H1 (cell line): ENCODE measurements around the gene POLR3H. TPM values are rescaled to one million over a fixed set of nuclear protein-coding genes. Genes with fewer than 3 reads are reported as not detected.

Experiments used
- CTCF ChIA-PET: fragments of 300-600 bp; sonication (Branson Sonifier 250); formaldehyde crosslinking; loops from one replicate; lab custom pipeline; 2021; ENCODE audit not compliant: partially characterized antibody; lab: Charles Lee
- POLR2A ChIA-PET: fragments of 300-600 bp; sonication (Branson Sonifier 250); formaldehyde crosslinking; loops from one replicate; lab custom pipeline; 2021; ENCODE audit warnings: inconsistent platforms; ENCODE audit not compliant: partially characterized antibody; lab: Charles Lee
- DNase-seq, 2 experiments: peaks; one replicate each; pipeline versions ENCODE4 v3.0.0 to v3.0.0-alpha.2; 2010 to 2022; ENCODE audit warnings: low spot score in 2 of 2, low read depth in 1 of 2, mixed read lengths in 1 of 2
- FAIRE-seq: peaks from 2 replicates; lab custom pipeline; 2011; peaks lifted over from hg19 to GRCh38; lab: Jason Lieb, UNC
- H2AFZ ChIP-seq: 2 replicates; pipeline ENCODE4 v1.8.1; 2012; ENCODE audit warnings: low read length, inconsistent platforms
- H2AK5ac ChIP-seq: 2 replicates; pipeline ENCODE4 v1.6.1; 2013; ENCODE audit warnings: low read depth, low read length
- H2BK120ac ChIP-seq: replicated peaks from 2 replicates; pipeline ENCODE3; 2013; ENCODE audit warnings: low read depth, low read length, inconsistent platforms
- H2BK12ac ChIP-seq: 2 replicates; pipeline ENCODE4 v1.6.1; 2013; ENCODE audit warnings: low read depth, low read length
- H2BK15ac ChIP-seq: 2 replicates; pipeline ENCODE4 v1.6.1; 2013; ENCODE audit warnings: low read length
- H2BK20ac ChIP-seq: 2 replicates; pipeline ENCODE4 v1.6.1; 2013; ENCODE audit warnings: low read length
- H2BK5ac ChIP-seq: 2 replicates; pipeline ENCODE4 v1.6.1; 2013; ENCODE audit warnings: low read depth, low read length
- H3K14ac ChIP-seq: 2 replicates; pipeline ENCODE4 v1.6.1; 2013; ENCODE audit warnings: inconsistent platforms; ENCODE audit not compliant: insufficient read length
- H3K18ac ChIP-seq: 2 replicates; pipeline ENCODE4 v1.6.1; 2013; ENCODE audit warnings: low read length; ENCODE audit errors: extremely low read depth
- H3K23ac ChIP-seq: 2 replicates; pipeline ENCODE4 v1.6.1; 2013; ENCODE audit warnings: inconsistent platforms; ENCODE audit not compliant: insufficient read length
- H3K23me2 ChIP-seq: 2 replicates; pipeline ENCODE4 v1.6.1; 2013; ENCODE audit warnings: low read depth, low read length
- H3K27ac ChIP-seq: 2 replicates; pipeline ENCODE4 v1.6.1; 2011; ENCODE audit warnings: low read depth, low read length, inconsistent platforms
- H3K27me3 ChIP-seq, 4 experiments: replicated peaks in 1 of 4; 1 replicate in 1 of 4; 2 replicates in 3 of 4; pipeline versions ENCODE4 v1.6.1 to v1.8.1; 2011 to 2013; ENCODE audit warnings: low read length in 3 of 4, mild to moderate bottlenecking in 3 of 4, inconsistent platforms in 2 of 4, mixed read lengths in 2 of 4, moderate library complexity in 1 of 4; ENCODE audit not compliant: control insufficient read depth in 3 of 4, insufficient read depth in 3 of 4; ENCODE audit errors: extremely low read depth in 1 of 4
- H3K36me3 ChIP-seq, 4 experiments: 2 replicates each; pipeline versions ENCODE4 v1.6.1 to v1.8.1; 2011 to 2013; ENCODE audit warnings: mild to moderate bottlenecking in 4 of 4, low read length in 3 of 4, moderate library complexity in 2 of 4, control low read depth in 1 of 4, inconsistent platforms in 1 of 4; ENCODE audit not compliant: insufficient read depth in 4 of 4, control insufficient read depth in 2 of 4
- H3K4ac ChIP-seq: replicated peaks from 2 replicates; pipeline ENCODE3; 2013; ENCODE audit warnings: low read length, low read depth, mixed read lengths, inconsistent platforms; ENCODE audit not compliant: insufficient read length
- H3K4me1 ChIP-seq, 4 experiments: replicated peaks in 1 of 4; 1 replicate in 1 of 4; 2 replicates in 3 of 4; pipeline versions ENCODE4 v1.6.1 to v1.8.1; 2011 to 2013; ENCODE audit warnings: low read length in 3 of 4, inconsistent platforms in 2 of 4, mixed read lengths in 1 of 4; ENCODE audit not compliant: insufficient read depth in 4 of 4, control insufficient read depth in 3 of 4
- H3K4me2 ChIP-seq, 2 experiments: 2 replicates each; pipeline versions ENCODE4 v1.6.1 to v1.8.1; 2011 to 2013; ENCODE audit warnings: low read depth in 2 of 2, low read length in 2 of 2, control low read depth in 1 of 2, inconsistent platforms in 1 of 2, mild to moderate bottlenecking in 1 of 2; ENCODE audit not compliant: insufficient read depth in 1 of 2
- H3K4me3 ChIP-seq, 4 experiments: fragments of 200-600, 300-600 bp in 1 of 4; sonication (generic), shearing (Covaris generic), sonication (Bioruptor Twin) in 1 of 4; 2 replicates each; pipeline versions ENCODE4 v1.5.1 to v1.8.1; 2011 to 2016; ENCODE audit warnings: low read length in 4 of 4, low read depth in 3 of 4, control low read depth in 2 of 4, inconsistent platforms in 2 of 4, mild to moderate bottlenecking in 2 of 4, mixed read lengths in 1 of 4, moderate library complexity in 1 of 4; ENCODE audit not compliant: insufficient read depth in 2 of 4; ENCODE audit errors: extremely low read depth in 1 of 4
- H3K56ac ChIP-seq: replicated peaks from 2 replicates; pipeline ENCODE3; 2013; ENCODE audit warnings: low read depth, mild to moderate bottlenecking, mixed read lengths, low read length, inconsistent platforms; ENCODE audit not compliant: insufficient read length
- H3K79me1 ChIP-seq: 2 replicates; pipeline ENCODE4 v1.6.1; 2013; ENCODE audit warnings: low read depth, low read length, control low read depth
- H3K79me2 ChIP-seq, 2 experiments: 2 replicates each; pipeline versions ENCODE4 v1.6.1 to v1.8.1; 2012 to 2013; ENCODE audit warnings: low read length in 2 of 2, mild to moderate bottlenecking in 2 of 2, inconsistent platforms in 1 of 2; ENCODE audit not compliant: insufficient read depth in 2 of 2, control insufficient read depth in 1 of 2
- H3K9ac ChIP-seq, 4 experiments: replicated peaks in 1 of 4; 1 replicate in 1 of 4; 2 replicates in 3 of 4; pipeline versions ENCODE4 v1.6.1 to v1.8.1; 2011 to 2013; ENCODE audit warnings: low read depth in 3 of 4, low read length in 3 of 4, control low read depth in 2 of 4, mild to moderate bottlenecking in 2 of 4, moderate library complexity in 2 of 4, inconsistent platforms in 1 of 4; ENCODE audit errors: extremely low read depth in 1 of 4
- H3K9me3 ChIP-seq, 2 experiments: 2 replicates each; pipeline versions ENCODE4 v1.6.1 to v1.8.1; 2012 to 2013; ENCODE audit warnings: mild to moderate bottlenecking in 2 of 2, moderate library complexity in 2 of 2, control low read depth in 1 of 2, inconsistent platforms in 1 of 2, low read depth in 1 of 2, low read length in 1 of 2, mixed read lengths in 1 of 2; ENCODE audit not compliant: insufficient read depth in 2 of 2
- H4K20me1 ChIP-seq, 2 experiments: replicated peaks in 1 of 2; 2 replicates each; pipeline versions ENCODE3 to v1.8.1; 2011 to 2013; ENCODE audit warnings: inconsistent platforms in 2 of 2, low read length in 2 of 2, mild to moderate bottlenecking in 1 of 2; ENCODE audit not compliant: insufficient read depth in 2 of 2, control insufficient read depth in 1 of 2
- H4K5ac ChIP-seq: 2 replicates; pipeline ENCODE4 v1.6.1; 2013; ENCODE audit warnings: low read length, low read depth, mixed read lengths, inconsistent platforms; ENCODE audit not compliant: insufficient read length
- H4K8ac ChIP-seq: 2 replicates; pipeline ENCODE4 v1.8.0; 2013; ENCODE audit warnings: mild to moderate bottlenecking, moderate library complexity, low read length, inconsistent platforms; ENCODE audit not compliant: insufficient read depth; ENCODE audit errors: extremely low read depth
- H4K91ac ChIP-seq: replicated peaks from 2 replicates; pipeline ENCODE3; 2013; ENCODE audit warnings: low read length, mixed read lengths, inconsistent platforms; ENCODE audit not compliant: insufficient read length
- CREB1 ChIP-seq: IDR thresholded peaks from 2 replicates; pipeline ENCODE4 v1.6.1; 2012; ENCODE audit warnings: inconsistent platforms
- YY1 ChIP-seq: IDR thresholded peaks from 2 replicates; pipeline ENCODE4 v1.6.1; 2011; ENCODE audit warnings: low read depth, mild to moderate bottlenecking, low read length
- WGBS, 2 experiments: shearing (Covaris generic) in 1 of 2; methylation state at CpG; one replicate each; pipeline versions ENCODE4 v1.1.6 to v1.1.7; 2013 to 2015; ENCODE audit warnings: low lambda C conversion rate in 2 of 2, mixed read lengths in 2 of 2, inconsistent platforms in 1 of 2, low coverage in 1 of 2, missing lambda C conversion rate in 1 of 2; ENCODE audit not compliant: insufficient replicate concordance in 2 of 2, insufficient coverage in 1 of 2, insufficient read length in 1 of 2; ENCODE audit errors: extremely low coverage in 1 of 2, missing lambda C conversion rate in 1 of 2; 5-methylcytosine and 5-hydroxymethylcytosine counted together
- polyA plus RNA-seq, 7 experiments: library from polyadenylated mRNA; depleted of rRNA in 3 of 7; stranded (reverse) in 5 of 7; unstranded in 2 of 7; fragments of >200 nt in 5 of 7; fragments of 200-250 nt in 2 of 7; gene quantifications; 1 replicate in 5 of 7; 2 replicates in 1 of 7; 4 replicates in 1 of 7; pipeline versions ENCODE4 v1.2.1 to v1.2.3, GENCODE V29; 2011 to 2013; ENCODE audit warnings: missing spikeins in 2 of 7, mixed read lengths in 2 of 7
- total RNA-seq: library from RNA; stranded (reverse); fragmentation: NEBNext Ultra II Directional; extraction: Animal tissue kit (Norgen Biotek cat#: 25700); gene quantifications from 2 replicates; pipeline ENCODE4 v1.2.1, GENCODE V29; 2021
- TF ChIP-seq, protein P1 (sequence below): IDR thresholded peaks from 2 replicates; pipeline ENCODE4 v1.6.1; 2012; ENCODE audit warnings: inconsistent platforms

Gene POLR3H
- total and polyA plus RNA-seq, 2 of the 8 experiments (the other 6 are each of a cell fraction or from before 2014, with no cell fraction given), result 29.7 to 39.2 TPM

DNA sequence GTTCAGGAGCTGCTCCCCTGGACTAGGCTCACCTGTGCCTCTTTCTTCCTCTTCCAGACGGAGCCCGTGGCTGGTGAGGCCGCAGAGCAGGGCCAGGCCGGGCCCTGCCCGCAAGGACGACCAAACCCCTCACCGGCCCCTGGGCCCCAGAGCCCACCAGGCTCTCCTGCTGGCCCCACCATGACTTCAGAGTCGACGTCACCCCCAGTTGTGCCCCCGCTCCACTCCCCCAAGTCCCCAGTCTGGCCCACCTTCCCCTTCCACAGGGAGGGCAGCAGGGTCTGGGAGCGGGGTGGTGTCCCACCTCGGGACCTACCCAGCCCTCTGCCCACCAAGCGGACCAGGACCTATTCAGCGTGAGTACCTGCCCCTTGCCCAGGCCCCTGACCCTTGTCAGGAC lies 27.5 kb upstream of the POLR3H start:
- no peak overlapping the region for H3K4ac ChIP-seq
- H3K9ac ChIP-seq, result no peak overlapping the region
- no peak overlapping the region for H4K8ac ChIP-seq
- H3K9me3 ChIP-seq, result no peaks in the 10 kb centered on the region
- H2BK20ac ChIP-seq, result no peak overlapping the region
- no peak overlapping the region for H2BK120ac ChIP-seq
- H3K4me2 ChIP-seq, result no peak overlapping the region
- H3K4me3 ChIP-seq, result no peak overlapping the region
- H2BK15ac ChIP-seq, result no peak overlapping the region
- H3K4me1 ChIP-seq, result no peaks in the 10 kb centered on the region; a peak in 1 of 7 replicates
- no peak overlapping the region for H3K23ac ChIP-seq
- H3K27ac ChIP-seq, result no peak overlapping the region
- H3K18ac ChIP-seq, result no peak overlapping the region
- no peak overlapping the region for H2AK5ac ChIP-seq
- no peaks in the 10 kb centered on the region for H3K79me2 ChIP-seq
- TF ChIP-seq YY1, result no peak
- TF ChIP-seq CREB1, result no peak
- TF ChIP-seq, protein P1, sequence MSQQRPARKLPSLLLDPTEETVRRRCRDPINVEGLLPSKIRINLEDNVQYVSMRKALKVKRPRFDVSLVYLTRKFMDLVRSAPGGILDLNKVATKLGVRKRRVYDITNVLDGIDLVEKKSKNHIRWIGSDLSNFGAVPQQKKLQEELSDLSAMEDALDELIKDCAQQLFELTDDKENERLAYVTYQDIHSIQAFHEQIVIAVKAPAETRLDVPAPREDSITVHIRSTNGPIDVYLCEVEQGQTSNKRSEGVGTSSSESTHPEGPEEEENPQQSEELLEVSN, result no peak
- FAIRE-seq (no peak), DNase-seq (no peak)
- H3K79me1 ChIP-seq, result no peaks in the 10 kb centered on the region
- ChIA-PET CTCF (interaction anchor here (0.6 to 3.7 kb wide), 4 partner anchors 12 to 39 kb away, joined by 3 to 23 read pairs (median 4); partner anchors contain the start of gene PMM1), POLR2A (interaction anchor here (0.7 to 1.4 kb wide), 2 partner anchors 9 to 58 kb away, joined by 3 read pairs; no protein-coding TSS in a partner anchor)
- no peak overlapping the region for H2BK12ac ChIP-seq
- H4K5ac ChIP-seq, result no peak overlapping the region
- H2BK5ac ChIP-seq, result no peak overlapping the region
- no peaks in the 10 kb centered on the region for H4K20me1 ChIP-seq
- peaks cover 3% of the 10 kb centered on the region; the same call in 1 of the 2 replicates for H3K23me2 ChIP-seq
- H3K27me3 ChIP-seq, result 0 out of 7 replicates have a peak, but pooled peaks cover 0 to 3% (median 0%) of the 10 kb centered on the region in 4 experiments
- H3K36me3 ChIP-seq, result no peaks in the 10 kb centered on the region
- 83% methylated on average over 4 of the region's 14 CpGs; no CpG with 5 or more reads in 1 of the 2 experiments for WGBS, 2 experiments
- H2AFZ ChIP-seq, result no peak overlapping the region
- no peak overlapping the region for H3K14ac ChIP-seq
- no peak overlapping the region for H3K56ac ChIP-seq
- H4K91ac ChIP-seq, result no peak overlapping the region
